Measurements from ENCODE around the gene PAX7.

GRCh38 chr1:18794561-18794960, 163.9 kb downstream of the PAX7 start:
- TF ChIP-seq, protein P1, sequence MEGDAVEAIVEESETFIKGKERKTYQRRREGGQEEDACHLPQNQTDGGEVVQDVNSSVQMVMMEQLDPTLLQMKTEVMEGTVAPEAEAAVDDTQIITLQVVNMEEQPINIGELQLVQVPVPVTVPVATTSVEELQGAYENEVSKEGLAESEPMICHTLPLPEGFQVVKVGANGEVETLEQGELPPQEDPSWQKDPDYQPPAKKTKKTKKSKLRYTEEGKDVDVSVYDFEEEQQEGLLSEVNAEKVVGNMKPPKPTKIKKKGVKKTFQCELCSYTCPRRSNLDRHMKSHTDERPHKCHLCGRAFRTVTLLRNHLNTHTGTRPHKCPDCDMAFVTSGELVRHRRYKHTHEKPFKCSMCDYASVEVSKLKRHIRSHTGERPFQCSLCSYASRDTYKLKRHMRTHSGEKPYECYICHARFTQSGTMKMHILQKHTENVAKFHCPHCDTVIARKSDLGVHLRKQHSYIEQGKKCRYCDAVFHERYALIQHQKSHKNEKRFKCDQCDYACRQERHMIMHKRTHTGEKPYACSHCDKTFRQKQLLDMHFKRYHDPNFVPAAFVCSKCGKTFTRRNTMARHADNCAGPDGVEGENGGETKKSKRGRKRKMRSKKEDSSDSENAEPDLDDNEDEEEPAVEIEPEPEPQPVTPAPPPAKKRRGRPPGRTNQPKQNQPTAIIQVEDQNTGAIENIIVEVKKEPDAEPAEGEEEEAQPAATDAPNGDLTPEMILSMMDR (IDR thresholded peaks at IDR 0.05; ENCODE audit: extremely low read depth in 1 of 2, insufficient read depth in 1 of 2, low read depth in 1 of 2, low read length in 2 of 2): no peak
- no peak for TF ChIP-seq POLR2A (IDR thresholded peaks at IDR 0.05; ENCODE audit: low read depth, low read length)
